ENCODE measurements around the gene PNPLA7. TPM values are rescaled to one million over a fixed set of nuclear protein-coding genes. Genes with fewer than 3 reads are reported as not detected.

Gene PNPLA7
- total RNA-seq, 1 experiment from 2014 or later: 1.8 TPM

DNA sequence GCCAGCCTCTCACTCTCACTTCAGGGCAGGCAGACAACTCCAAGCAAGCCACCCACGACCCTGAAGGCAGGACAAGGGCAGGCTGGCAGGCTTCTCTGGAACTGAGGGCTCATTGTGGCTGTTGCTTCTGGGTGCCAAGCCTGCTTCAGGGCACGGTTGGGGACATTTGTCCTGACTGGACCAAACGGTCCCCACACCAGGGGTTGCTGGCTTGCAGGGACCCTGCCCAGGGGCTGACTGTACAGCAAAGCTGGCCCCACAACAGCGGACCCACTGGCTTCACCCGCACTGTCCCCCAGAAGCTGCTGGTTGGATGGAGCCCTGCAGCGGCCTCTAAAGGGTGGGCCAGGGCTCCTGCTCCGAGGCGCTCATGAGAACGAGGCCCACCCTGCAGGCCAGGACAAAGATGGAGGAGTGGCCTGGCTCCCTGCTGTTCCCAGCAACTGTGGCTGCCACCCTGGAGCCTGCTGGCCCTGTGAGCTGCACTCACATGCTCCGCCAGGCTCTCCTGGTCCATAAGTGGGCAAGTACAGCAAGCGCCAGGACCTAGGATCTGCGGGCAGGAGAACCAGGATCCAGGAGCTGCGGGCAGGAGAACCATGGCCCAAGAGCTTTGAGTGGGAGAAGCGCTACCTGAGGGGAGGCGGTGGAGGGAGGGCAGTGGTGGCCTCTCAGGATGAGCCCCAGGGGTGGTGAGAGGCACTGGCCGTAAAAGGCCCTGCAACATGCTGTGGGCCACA, 56.7 kb downstream of the PNPLA7 start:
- H3K27ac ChIP-seq (ENCODE audit: low read depth, low read length): peak overlapping the region; percentile 4; the same call in 1 of the 2 replicates

More for the DNA sequence above, 56.7 kb downstream of the PNPLA7 start:
- RAD21 ChIA-PET (ENCODE audit: low non-redundant PET in 1 of 2, low total read pairs in 2 of 2, uncharacterized antibody in 2 of 2, unreplicated experiment in 2 of 2): no interaction called here
- Histone ChIP-seq H3K4me3 (replicated peaks in 1 of 2; ENCODE audit: low read depth in 1 of 2, low read length in 2 of 2) (no peak overlapping the region), H3K4me2 (ENCODE audit: low read length) (no peak overlapping the region), H3K9me3 (ENCODE audit: control insufficient read depth in 1 of 2, insufficient read depth in 1 of 2, low read depth in 1 of 2, low read length in 2 of 2) (no peaks in the 10 kb centered on the region; a peak in 1 of 4 replicates), H4K20me1 (ENCODE audit: insufficient read depth) (no peaks in the 10 kb centered on the region), H2AFZ (ENCODE audit: low read depth, low read length, poor library complexity, severe bottlenecking) (no peak overlapping the region), H3K36me3 (ENCODE audit: control insufficient read depth in 1 of 2, insufficient read depth in 2 of 2, low read length in 2 of 2) (no peaks in the 10 kb centered on the region), H3K79me2 (ENCODE audit: insufficient read depth, low read length) (no peaks in the 10 kb centered on the region), H3K9ac (ENCODE audit: low read length) (no peak overlapping the region), H3K9me2 (ENCODE audit: insufficient read depth) (no peaks in the 10 kb centered on the region), H3K27me3 (ENCODE audit: insufficient read depth, low read length) (no peaks in the 10 kb centered on the region), H3K4me1 (ENCODE audit: control insufficient read depth in 1 of 2, insufficient read depth in 2 of 2, low read length in 2 of 2) (peaks cover 2 to 19% of the 10 kb centered on the region in 2 experiments; a peak in 3 of 4 replicates)
- TF ChIP-seq TCF7L2 (IDR thresholded peaks at IDR 0.05; ENCODE audit: borderline replicate concordance, extremely low read depth, insufficient read depth, insufficient read length) (no peak), POLR2AphosphoS5 (IDR thresholded peaks at IDR 0.05; ENCODE audit: low read depth, low read length) (no peak), ZNF274 (IDR thresholded peaks at IDR 0.05; ENCODE audit: low read depth, low read length) (no peak), POLR2A (IDR thresholded peaks at IDR 0.05; ENCODE audit: borderline replicate concordance, extremely low read depth, insufficient read depth, insufficient read length) (no peak), CEBPB (IDR thresholded peaks at IDR 0.05; ENCODE audit: low read depth) (no peak), EZH2phosphoT487 (IDR thresholded peaks at IDR 0.05; ENCODE audit: borderline replicate concordance) (no peak), ZFX (IDR thresholded peaks at IDR 0.05) (no peak), SRF (IDR thresholded peaks at IDR 0.05; ENCODE audit: low read depth) (no peak), EZH2 (IDR thresholded peaks at IDR 0.05) (no peak), EGR1 (IDR thresholded peaks at IDR 0.05; ENCODE audit: low read depth) (no peak), YY1 (IDR thresholded peaks at IDR 0.05; ENCODE audit: extremely low read depth, insufficient replicate concordance, low read depth, low read length) (no peak), SP1 (IDR thresholded peaks at IDR 0.05; ENCODE audit: low read depth) (no peak), SIN3A (IDR thresholded peaks at IDR 0.05; ENCODE audit: low read depth) (no peak), RAD21 (IDR thresholded peaks at IDR 0.05; ENCODE audit: low read depth) (no peak), FOSL1 (IDR thresholded peaks at IDR 0.05; ENCODE audit: low read depth) (no peak), JUND (IDR thresholded peaks at IDR 0.05) (no peak)
- TF ChIP-seq, protein P1, sequence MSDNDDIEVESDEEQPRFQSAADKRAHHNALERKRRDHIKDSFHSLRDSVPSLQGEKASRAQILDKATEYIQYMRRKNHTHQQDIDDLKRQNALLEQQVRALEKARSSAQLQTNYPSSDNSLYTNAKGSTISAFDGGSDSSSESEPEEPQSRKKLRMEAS (IDR thresholded peaks at IDR 0.05): no peak
- TF ChIP-seq, protein P2, sequence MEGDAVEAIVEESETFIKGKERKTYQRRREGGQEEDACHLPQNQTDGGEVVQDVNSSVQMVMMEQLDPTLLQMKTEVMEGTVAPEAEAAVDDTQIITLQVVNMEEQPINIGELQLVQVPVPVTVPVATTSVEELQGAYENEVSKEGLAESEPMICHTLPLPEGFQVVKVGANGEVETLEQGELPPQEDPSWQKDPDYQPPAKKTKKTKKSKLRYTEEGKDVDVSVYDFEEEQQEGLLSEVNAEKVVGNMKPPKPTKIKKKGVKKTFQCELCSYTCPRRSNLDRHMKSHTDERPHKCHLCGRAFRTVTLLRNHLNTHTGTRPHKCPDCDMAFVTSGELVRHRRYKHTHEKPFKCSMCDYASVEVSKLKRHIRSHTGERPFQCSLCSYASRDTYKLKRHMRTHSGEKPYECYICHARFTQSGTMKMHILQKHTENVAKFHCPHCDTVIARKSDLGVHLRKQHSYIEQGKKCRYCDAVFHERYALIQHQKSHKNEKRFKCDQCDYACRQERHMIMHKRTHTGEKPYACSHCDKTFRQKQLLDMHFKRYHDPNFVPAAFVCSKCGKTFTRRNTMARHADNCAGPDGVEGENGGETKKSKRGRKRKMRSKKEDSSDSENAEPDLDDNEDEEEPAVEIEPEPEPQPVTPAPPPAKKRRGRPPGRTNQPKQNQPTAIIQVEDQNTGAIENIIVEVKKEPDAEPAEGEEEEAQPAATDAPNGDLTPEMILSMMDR (IDR thresholded peaks at IDR 0.05 in 2 of 3, conservative IDR thresholded peaks at IDR 0.05 in 1 of 3; ENCODE audit: borderline replicate concordance in 1 of 3, insufficient read depth in 1 of 3, low read depth in 2 of 3, low read length in 2 of 3): no peak
- TF ChIP-seq, protein P3, sequence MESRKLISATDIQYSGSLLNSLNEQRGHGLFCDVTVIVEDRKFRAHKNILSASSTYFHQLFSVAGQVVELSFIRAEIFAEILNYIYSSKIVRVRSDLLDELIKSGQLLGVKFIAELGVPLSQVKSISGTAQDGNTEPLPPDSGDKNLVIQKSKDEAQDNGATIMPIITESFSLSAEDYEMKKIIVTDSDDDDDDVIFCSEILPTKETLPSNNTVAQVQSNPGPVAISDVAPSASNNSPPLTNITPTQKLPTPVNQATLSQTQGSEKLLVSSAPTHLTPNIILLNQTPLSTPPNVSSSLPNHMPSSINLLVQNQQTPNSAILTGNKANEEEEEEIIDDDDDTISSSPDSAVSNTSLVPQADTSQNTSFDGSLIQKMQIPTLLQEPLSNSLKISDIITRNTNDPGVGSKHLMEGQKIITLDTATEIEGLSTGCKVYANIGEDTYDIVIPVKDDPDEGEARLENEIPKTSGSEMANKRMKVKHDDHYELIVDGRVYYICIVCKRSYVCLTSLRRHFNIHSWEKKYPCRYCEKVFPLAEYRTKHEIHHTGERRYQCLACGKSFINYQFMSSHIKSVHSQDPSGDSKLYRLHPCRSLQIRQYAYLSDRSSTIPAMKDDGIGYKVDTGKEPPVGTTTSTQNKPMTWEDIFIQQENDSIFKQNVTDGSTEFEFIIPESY (IDR thresholded peaks at IDR 0.05; ENCODE audit: extremely low read depth, insufficient replicate concordance, low read length): no peak
- ATAC-seq (no peak), DNase-seq (ENCODE audit: low read depth, low spot score) (no peak)
- BruUV-seq (replicated peaks): no TSS peak
- POLR2A ChIA-PET: no interaction called here
- intact Hi-C loops (cut with micrococcal nuclease): no loop called here
- CTCF ChIA-PET: no interaction called here
